GM19467 (cell line): ENCODE results near the gene EPHA4.
"Not testable (repeated sequence)": the region's sequence is repeated elsewhere in the genome, so short reads cannot be mapped to it uniquely, and the experiment has no call there.

Experiments
- ATAC-seq: cut with Tn5 transposase; IDR thresholded peaks from one replicate; pipeline ENCODE4 v1.9.1; 2021; ENCODE audit warnings: mild to moderate bottlenecking, moderate library complexity; ENCODE audit not compliant: unreplicated experiment

EPHA4 gene

DNA sequence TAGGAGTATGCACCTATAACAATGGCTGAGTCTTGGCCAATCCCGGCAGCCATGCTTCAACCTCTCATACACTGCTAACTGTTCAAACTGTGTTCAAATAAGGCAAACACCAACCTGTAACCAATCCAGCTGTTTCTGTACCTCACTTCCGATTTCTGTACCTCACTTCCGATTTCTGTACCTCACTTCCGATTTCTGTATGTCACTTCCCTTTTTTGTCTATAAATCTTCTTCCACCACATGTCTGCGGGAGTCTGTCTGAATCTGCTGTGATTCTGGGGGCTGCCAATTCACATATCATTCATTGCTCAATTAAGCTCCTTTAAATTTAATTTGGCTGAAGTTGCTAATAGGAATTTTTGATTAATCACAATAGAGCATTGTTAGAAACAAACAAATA lies 60.8 kb downstream of the EPHA4 start:
- not testable (repeated sequence) for ATAC-seq

GRCh38 chr2:221506469-221506868 lies 65.6 kb downstream of the EPHA4 start:
- ATAC-seq, result no peak

- ATAC-seq, result no peak
These were observed 66.5 kb downstream of the EPHA4 start for GRCh38 chr2:221505605-221506004.

- ATAC-seq, result no peak
These were observed 67.2 kb downstream of the EPHA4 start for GRCh38 chr2:221504905-221505304.

DNA sequence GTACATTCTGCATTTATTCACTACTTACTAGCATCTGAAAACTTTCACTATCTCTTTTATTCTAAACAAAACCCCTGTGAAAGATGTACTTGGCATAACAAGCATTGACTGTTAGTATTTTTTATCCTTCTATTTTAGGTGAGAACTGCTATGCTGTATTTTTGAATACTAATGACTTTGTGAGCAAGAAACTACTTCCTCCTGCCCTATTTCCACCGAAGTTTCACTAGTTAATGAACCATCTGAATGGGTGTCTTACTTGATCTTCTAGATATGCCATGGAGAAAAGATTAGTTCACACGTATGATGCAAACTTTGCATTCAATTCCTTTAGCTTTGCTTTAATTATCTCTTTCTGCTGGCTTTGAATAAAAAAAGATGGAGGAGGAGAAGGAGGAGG lies 68.1 kb downstream of the EPHA4 start:
- no peak for ATAC-seq

GRCh38 chr2:221502270-221503010 lies 69.7 kb downstream of the EPHA4 start:
- no peak for ATAC-seq

DNA sequence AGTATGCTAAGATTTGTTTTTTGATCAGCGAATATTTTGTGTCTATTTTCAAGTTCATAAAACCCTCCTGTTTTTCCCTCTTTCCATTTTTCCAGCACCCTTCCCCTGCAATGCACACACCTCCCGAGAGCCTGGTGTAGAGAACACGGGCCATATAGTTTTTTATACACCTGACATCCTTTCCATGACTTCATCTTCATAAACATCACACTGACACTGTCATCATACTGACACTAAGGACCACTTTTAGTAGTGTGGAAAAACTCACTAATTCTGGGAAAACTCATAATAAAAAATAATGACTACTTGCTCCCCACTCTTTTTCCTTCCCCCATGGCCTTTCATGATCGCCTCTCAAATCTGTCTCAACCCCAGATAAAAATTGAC lies 70.2 kb downstream of the EPHA4 start:
- ATAC-seq, result no peak

DNA sequence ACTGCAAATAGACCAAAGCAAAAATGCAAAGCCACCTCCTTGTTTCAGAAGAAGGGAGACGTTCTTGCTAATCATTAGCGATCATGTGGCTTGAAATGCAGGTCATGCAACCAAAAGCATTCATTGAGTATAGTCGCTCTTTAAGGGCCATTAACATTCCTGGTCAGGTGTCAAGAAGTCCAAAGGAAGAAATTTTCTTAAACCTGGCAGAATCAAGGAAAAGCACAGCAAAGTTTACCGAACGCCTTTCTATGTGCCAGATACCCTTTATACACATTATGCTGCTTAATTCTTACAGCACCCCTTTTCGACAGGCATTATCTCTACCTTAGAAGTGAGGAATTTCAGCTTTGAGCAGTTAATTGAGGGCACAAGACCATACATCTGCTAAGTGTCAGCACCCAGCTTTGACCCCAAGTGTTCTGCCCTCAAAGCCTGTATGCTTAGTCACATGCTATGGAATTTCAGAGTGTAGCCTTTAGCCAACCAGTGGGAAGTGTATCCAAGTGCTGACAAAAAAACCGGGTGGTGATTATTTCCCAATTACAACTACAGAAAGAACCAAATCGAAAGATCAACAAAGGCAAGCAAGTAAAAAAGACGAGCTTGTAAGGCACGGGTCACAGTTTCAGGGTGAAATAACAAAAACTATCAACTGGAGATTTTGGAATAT lies 70.8 kb downstream of the EPHA4 start:
- no peak for ATAC-seq

GRCh38 chr2:221500501-221501209 lies 71.4 kb downstream of the EPHA4 start:
- no peak for ATAC-seq

DNA sequence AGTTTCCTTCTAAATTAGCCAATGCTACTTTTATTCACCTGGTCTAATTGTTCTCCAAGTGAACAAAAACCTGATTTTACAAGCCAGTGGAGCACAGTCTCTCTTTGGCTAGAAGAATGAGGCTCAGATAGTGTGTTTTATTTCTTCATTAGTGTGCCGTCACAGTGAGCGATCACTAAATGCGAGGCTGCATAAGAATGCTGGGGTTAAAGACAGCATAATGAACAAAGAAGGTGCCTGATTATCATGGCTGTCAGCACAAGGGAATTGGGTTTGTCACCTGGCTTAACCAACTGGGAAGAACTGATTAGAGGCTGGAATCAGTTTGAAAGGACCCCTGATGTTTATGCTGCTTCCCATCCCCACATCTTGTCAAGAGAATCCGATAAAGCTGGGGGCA lies 76.4 kb downstream of the EPHA4 start:
- ATAC-seq, result no peak

- no peak for ATAC-seq
These were observed 77.5 kb downstream of the EPHA4 start for GRCh38 chr2:221494556-221494955.

GRCh38 chr2:221493391-221493790 lies 78.7 kb downstream of the EPHA4 start:
- ATAC-seq, result no peak

DNA sequence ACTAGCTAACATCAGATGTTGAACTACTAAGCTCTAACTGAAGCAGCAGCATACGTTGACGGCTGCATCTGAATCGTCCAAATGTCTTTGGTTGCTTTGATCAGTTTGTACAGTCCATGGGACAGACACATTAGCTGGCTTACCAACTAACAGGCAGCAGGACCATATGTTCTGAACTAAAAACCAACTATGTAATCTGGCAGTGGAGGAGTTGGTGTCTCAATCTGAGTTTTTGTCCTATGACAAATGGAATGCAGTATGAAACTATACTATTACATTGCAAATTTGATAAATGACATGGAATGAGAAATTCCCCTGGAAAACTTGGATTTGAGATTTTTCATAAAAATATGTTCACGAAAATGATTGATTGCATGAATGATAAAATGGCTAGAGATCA lies 79.5 kb downstream of the EPHA4 start:
- ATAC-seq, result no peak

- no peak for ATAC-seq
These were observed 81.5 kb downstream of the EPHA4 start for GRCh38 chr2:221490506-221491060.

GRCh38 chr2:221488136-221488807 lies 83.8 kb downstream of the EPHA4 start:
- no peak for ATAC-seq

DNA sequence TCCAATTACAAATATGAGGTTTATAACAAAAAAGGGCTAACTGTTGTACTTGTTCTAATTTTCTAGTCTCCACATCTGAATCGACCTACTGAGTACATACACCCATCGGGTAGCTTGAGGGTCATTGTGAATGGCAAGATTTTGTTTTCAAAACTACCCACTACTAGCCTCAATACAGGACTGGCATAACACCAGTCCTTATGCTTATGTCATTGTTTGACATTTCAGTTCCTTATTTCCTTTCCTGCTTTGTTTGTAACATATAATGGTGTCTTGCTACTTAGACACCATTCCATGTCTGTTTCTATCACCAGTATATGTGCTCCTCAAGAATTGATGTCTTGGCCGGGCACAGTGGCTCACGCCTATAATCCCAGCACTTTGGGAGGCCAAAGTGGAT lies 86.0 kb downstream of the EPHA4 start:
- ATAC-seq, result no peak

DNA sequence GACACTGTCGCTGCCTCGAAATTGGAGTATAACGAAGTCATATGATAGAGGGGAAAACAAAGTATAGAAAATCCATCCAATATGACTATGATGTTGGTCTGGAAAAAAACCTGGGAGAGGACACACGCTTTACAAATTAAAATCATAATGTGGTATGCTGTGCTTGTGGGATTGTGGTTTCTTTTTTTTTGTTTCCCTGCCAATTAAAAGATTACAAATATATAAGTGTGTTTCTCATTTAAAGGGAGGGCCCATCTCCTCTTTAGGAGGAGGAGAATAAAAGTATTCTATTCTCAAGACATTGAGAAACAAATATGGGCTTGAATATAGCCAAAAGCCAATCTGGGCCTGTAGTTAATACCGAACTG lies 86.6 kb downstream of the EPHA4 start:
- no peak for ATAC-seq

DNA sequence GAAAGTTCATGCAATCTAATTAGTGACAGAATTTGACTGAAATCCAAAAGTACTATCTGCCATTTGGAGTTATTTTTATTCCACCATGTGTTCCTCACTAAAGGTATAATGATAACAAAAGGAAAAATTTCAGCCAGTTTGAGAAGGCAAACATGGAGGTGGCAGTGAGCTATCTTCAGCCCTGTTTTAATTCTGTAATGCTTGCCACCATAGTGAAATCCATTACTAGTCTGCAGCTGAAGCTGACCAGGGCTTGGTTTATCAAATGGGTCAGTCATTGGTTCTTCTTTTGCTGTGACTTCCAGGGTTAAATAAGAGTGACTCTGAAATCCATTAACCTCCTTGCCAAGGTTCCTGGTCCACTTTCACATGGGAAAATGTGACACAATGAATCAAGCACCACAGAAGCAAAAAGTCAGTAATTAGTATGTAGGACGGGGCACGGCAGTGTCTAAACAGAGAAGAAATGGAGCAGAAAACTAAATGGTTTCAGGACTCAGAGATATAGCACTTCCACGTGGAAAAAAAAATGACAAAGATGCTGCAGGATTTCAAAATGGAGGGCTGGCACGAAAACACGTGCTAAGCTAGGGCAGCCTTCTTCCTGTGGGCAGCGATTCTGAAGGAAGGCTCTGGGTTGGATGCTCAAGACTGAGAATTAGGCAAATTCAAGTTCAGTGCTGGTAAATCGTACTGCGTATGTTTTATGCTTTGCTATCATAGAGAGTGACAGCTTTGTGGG lies 87.2 kb downstream of the EPHA4 start:
- ATAC-seq, result no peak

DNA sequence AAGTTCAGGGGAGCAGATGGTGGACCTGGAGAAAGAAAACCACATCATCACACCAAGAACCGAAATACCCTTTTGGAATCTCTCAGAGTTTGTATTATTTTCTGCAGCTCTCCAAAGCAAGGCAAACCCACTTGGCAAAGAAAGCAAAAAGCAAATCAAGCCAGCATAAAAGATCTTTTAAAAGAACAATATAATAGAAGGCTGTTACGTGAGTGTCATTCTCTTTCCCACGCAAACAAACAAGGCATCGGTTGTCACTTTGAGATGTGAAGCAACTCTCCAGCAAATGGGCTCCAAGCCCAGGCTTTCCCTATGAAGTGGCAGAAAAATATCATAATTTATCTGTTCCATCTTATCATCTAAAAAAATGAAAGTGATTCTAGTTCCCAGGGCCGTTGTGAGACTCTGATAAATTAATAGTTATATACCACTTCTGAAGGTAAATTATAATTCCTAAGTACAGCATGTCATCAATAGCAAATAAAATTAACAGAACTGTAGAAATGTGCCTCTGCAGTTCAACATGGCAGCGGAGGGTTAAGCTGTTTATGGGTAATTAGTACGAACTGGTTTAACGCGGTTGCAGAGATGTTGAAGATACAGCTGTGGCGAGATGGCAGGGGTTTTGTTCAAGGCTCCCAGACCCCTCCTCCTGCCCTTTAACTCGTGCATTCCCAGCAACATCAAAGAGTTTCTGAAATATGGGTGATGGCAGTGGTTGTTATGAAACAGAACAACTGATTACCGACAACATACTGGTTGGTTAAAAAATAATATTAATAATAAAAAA lies 89.2 kb downstream of the EPHA4 start:
- no peak for ATAC-seq

GRCh38 chr2:221480821-221481220 lies 91.3 kb downstream of the EPHA4 start:
- no peak for ATAC-seq
